HG03342 (cell line): Measurements from ENCODE around the gene FAM131A.
"Not testable (repeated sequence)": the region's sequence is repeated elsewhere in the genome, so short reads cannot be mapped to it uniquely, and the experiment has no call there.

ENCODE experiments used
- ATAC-seq: cut with Tn5 transposase; IDR thresholded peaks from one replicate; pipeline ENCODE4 v1.9.1; 2021; ENCODE audit warnings: mild to moderate bottlenecking, moderate library complexity; ENCODE audit not compliant: unreplicated experiment

Gene FAM131A

GRCh38 chr3:184338511-184338945 is 1.1 kb downstream of the FAM131A start:
- ATAC-seq: no peak

GRCh38 chr3:184339001-184339400 is 1.6 kb downstream of the FAM131A start:
- ATAC-seq: no peak

GRCh38 chr3:184339451-184340135 is 2.2 kb downstream of the FAM131A start:
- ATAC-seq: not testable (repeated sequence)

GRCh38 chr3:184341925-184342324 is 4.5 kb downstream of the FAM131A start:
- ATAC-seq: no peak

- ATAC-seq: no peak
Observed at GRCh38 chr3:184343200-184343876, 5.9 kb downstream of the FAM131A start.

GRCh38 chr3:184344579-184345316 is 7.3 kb downstream of the FAM131A start:
- no peak for ATAC-seq

- no peak for ATAC-seq
Observed at GRCh38 chr3:184345317-184346144, 8.1 kb downstream of the FAM131A start.

- no peak for ATAC-seq
Observed at GRCh38 chr3:184346480-184347190, 9.2 kb downstream of the FAM131A start.

GRCh38 chr3:184347321-184348056 is 10.1 kb downstream of the FAM131A start:
- ATAC-seq: no peak

GRCh38 chr3:184348057-184348382 is 10.6 kb downstream of the FAM131A start:
- no peak for ATAC-seq

- ATAC-seq: no peak
Observed at GRCh38 chr3:184349563-184350470, 12.4 kb downstream of the FAM131A start.

GRCh38 chr3:184350618-184351017 is 13.2 kb downstream of the FAM131A start:
- ATAC-seq: no peak

GRCh38 chr3:184351511-184352148 is 14.2 kb downstream of the FAM131A start:
- ATAC-seq: no peak

GRCh38 chr3:184352149-184352785 is 14.9 kb downstream of the FAM131A start:
- ATAC-seq: no peak

- no peak for ATAC-seq
Observed at GRCh38 chr3:184352897-184353545, 15.6 kb downstream of the FAM131A start.

- no peak for ATAC-seq
Observed at GRCh38 chr3:184353546-184353941, 16.1 kb downstream of the FAM131A start.

- no peak for ATAC-seq
Observed at GRCh38 chr3:184354121-184354728, 16.8 kb downstream of the FAM131A start.
